T-helper 1 cell (primary cell): ENCODE data around the gene MSX2.

ENCODE experiments used
- DNase-seq, 5 donors: peaks; one replicate each; pipeline ENCODE4 v3.0.0-alpha.2; 2012 to 2020

MSX2 gene

DNA sequence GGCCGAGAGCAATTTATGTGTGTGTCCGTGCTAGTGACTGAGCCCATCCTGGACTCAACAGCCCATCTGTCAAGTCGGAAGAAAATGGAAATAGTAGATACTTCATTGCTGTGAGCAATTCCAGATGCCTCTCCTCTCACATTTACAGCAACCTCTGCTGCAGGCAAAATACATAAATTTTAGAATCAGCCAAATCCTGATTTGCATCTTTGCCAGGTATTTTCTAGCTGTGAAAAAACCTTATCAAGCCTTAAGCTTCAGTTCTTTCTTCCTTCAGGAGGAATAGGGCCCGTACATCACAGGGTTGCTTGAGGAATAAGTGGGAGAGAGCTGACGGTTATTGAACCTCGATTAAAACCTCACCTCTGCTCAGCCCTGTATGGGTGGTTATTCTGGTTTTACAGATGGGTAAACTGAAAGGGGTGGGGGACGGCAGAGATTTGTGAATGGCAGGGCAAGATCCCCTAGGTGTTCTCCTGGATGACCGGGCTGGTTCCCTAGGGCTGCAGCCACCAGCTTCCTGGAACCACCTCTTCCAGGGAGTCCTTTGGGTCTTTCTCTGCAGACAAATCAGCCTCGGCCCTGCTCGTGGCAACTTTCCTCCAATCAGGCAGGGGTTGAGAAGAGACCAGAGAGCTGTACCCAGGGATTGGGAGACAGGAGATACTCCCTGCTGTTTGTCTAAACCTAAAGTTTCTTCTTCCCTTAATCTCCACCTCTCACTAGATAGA is 5.3 kb upstream of the MSX2 start:
- no peak for DNase-seq

DNA sequence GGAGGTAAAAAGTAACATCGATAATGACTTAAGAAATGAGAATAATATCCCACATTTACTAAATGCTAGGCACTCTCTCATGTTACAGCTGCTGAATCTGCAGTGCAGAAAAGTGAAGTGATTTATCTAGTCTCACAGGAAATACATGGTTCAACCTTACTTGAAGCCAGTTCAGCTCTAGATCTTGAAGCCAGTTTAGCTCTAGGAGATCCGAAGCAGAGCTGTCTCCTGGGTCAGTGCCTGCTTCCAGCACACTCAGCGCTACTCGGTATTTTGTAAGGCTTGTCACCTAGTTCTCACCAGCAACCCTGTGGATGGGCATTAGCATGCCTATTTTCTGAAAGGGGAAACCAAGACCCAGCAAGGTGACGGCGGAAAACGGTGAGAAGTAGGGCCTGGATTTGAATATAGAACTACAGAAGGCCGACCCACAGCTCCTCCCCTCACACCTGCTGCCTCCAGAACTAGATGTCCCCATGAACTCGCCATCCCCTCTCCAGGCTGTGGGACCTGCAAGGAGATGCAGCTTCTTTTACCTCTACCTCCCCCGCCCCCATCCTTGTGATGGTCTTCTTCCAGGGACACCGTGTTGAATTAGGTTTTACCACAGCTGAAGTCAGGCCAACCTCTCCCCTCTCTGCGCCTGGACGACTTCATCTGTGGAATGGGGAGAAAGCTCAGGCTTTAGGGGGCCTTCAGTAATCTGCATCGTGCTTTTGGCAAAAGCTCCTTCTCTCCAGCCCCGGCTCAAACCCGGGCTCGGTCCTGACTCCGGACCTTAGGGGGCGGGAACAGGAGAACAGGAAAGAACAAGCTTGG is 4.4 kb upstream of the MSX2 start:
- DNase-seq = no peak

DNA sequence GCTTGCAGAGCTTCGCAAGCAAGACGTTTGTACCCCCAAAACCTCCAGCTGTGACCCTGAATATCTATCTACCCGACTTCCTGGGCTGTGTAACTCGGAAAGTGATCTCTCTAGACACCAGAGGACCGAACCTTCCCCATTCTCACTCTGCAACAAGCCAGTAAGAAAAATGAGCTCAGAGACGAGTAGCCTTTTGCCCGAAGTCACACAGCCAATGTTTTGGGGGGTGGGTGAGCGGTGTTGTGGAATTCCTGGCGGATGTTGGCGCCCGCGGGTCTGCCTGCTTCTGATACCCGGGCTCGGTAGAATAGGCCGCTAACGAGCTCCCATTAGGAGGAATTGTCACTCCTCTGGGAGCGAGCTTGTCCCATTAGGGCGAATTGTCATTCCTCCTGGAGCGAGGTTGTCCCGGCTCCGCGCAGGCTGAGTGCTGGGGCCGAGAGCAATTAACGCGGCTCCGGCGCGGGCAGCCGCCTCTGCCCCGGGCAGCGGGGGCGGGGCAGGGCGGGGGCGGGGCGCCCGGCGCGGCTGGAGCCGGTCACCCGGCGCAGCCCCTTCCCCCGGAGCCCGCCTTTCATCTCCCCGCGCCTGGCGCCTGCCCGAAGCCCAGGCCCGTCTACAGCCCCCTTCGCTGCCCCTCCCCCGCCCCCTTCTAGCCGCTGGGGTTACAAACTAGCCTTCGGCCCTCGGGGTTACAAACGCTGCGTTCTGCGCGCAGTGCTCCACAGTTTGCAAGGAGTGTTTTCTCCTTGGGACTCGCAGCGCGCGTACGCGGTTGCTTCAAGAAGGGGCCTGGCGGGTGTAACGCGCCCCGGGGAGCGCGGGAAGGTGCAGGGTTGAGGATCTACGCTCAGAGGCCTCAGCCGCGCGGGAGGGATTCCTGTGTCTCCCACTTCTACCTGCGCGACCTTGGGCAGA is 3.5 kb upstream of the MSX2 start:
- no peak for DNase-seq

DNA sequence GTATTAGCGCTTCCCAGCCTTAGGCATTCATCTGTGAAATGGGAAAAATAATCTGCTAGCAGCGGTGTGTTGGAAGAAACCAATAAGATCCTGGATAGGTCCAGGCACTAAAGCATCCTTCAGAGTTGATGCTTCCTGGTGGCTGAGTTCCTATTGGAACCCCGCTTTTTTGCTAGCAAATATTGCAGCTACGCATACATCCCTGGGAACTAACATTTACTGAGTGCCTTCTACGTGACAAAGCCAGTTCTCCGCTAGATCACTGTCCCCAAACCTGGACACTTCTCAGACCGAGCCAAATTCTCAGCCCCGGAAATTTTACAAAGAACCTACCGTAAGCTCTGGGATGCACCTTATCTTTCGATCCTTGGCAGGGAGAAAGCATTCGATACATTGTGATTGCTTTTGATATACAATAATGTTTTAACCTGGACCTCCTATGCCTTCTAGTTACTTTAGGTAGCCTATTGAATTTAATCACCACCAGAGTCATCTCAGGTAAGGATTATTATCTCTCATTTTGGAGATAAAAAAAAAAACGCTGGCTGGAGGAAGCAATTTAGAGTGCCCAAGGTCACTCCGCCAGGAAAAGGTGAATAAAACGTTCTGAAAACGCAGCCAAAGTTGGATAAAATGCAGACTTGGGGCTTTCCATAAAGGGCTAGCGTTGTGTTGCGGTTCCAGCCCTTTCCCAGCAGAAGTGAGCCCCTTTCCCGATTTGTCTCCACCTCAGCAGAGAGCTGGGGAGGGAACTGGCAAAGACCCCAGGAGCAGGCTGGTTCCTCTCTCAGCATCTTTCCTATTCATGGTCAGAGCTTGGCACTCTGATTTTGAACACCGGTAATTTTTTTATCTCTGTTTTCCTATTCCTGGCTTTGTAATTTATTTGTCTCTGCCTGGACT is 2.6 kb upstream of the MSX2 start:
- no peak for DNase-seq

DNA sequence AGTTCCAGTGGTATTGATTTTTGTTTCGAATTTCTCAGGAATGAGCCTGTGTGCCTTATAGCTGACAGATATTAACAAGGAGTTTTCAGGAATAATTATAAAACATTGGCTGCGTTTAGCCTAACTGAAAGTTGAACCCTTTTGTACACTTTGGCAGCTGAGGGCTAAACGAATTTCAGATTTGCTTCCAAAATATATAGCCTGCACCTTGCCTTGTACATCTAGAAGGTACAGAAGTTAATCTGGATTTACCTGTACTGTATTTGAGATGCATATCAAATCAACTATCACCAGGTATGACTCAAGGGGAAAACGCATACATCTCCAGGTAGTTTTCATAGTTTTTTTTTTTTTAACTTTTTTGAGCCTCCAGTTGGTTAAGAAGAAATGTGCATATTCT is 1.9 kb upstream of the MSX2 start:
- DNase-seq = no peak

DNA sequence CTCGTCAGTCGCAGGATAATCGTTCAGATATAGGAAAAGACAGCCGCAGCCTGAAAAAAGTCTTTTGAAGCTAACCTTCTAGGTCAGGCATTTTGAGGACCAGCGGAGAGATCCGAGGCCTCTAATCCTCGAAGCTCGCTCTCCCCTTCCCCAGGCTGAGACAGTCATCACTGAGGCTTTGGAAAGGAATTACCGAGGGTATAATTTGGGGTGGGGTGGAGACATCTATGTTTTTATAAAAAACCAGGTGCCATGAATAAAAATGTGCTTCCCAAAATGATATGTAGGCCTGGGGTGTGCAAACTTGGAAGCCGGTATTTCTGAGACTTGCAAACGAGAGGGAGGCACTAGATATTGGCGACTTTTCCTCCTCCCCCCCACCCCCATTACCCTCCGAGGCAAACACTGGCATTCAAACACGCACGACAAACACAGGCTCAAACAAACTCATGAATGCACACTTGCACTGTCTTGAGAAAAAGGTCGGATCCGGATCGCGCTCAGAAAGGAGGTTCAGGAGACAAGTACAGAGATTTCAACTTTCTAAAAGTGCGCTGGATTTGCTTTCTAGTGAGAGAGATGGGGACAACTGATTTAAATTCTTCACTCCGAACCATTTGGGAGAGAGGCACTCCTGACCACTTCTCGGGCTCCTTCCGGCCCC is 935 bp upstream of the MSX2 start:
- no peak for DNase-seq

DNA sequence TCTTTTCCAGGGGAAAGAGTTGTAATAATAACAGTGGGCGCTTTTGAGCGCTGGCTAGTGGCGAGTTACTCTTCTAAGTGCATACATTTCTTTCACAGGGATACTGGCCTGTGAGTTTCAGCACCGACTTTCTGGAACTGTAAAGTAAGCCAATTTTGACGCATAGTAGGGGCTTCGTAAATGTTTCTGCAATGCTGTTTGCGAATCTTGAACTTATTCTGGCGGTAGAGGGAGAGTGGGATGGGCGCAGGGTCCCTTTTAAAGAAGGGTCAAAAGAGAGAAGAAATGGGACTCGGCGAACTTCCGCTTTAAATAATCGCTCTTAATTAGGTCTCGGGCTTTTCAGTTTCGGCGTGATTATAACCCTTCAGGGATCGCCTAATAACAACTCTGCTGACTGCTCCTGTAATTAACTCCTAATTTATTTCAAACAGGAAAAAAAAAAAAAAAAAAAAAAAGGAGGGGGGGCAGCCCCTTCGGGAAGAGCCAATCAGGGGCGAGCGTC is 351 bp upstream of the MSX2 start:
- no peak for DNase-seq

DNA sequence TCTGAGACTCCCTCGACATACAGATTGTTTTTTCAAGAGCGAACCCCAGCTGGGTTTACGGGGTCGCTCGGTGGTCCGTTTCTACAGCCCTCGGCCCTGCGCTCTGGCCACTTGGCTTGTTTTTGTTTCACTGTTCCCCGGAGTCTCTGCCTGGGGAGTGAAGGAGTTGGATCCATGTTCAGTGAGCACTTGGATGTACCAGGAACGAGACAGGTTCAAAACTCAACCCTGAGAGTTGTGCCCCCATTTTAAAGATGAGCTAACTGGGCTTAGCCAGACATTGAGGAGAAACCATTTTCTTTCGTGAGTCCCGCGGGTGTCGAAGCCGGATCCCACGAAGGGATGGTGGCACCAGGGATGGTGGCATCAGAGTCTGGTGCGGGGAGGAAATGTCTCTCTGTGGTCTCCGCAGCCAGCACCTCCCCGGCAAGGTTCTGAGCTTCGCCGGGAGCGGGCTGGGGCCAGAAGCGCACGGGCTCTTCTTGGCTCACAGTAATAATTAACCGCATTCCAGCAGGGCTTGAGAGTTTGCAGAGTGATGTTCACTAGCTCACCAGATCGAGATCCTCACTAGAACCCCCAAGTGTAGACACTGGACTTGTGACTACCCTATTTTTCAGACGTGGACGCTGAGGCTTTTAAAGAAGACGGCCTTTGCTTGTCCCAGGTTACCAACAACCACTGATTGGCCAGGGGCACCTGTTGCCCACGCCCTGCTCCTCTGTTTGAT is 1.0 kb downstream of the MSX2 start:
- no peak for DNase-seq

DNA sequence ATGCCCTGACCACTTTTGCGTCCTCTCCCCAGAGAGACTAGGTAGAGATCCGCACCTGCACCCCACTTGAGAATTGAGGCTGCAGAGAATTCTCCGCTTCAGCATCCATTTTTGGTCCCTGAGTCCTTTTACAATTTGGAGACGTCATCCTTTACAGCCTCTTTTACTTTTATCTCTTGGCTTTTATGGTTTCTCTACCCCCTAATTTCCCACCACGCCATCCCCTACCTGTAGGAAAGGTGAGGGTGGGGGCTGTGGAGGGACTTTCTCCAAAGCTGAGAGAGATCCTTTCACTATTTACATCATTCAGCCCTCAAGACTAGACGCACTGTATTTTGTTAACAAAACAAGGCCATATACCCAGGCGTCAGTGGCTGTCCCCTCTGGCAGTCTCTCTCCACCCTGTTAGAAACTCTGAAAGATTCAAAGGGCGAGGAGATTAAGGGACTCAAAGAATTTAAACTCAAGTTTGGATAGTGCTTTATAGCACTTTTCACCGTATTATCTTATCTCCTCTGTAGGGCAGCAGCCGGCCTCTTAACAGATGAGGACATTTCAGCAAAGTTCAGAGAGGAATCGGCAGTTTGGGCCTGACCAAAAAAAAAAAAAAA is 1.7 kb downstream of the MSX2 start:
- DNase-seq = no peak

DNA sequence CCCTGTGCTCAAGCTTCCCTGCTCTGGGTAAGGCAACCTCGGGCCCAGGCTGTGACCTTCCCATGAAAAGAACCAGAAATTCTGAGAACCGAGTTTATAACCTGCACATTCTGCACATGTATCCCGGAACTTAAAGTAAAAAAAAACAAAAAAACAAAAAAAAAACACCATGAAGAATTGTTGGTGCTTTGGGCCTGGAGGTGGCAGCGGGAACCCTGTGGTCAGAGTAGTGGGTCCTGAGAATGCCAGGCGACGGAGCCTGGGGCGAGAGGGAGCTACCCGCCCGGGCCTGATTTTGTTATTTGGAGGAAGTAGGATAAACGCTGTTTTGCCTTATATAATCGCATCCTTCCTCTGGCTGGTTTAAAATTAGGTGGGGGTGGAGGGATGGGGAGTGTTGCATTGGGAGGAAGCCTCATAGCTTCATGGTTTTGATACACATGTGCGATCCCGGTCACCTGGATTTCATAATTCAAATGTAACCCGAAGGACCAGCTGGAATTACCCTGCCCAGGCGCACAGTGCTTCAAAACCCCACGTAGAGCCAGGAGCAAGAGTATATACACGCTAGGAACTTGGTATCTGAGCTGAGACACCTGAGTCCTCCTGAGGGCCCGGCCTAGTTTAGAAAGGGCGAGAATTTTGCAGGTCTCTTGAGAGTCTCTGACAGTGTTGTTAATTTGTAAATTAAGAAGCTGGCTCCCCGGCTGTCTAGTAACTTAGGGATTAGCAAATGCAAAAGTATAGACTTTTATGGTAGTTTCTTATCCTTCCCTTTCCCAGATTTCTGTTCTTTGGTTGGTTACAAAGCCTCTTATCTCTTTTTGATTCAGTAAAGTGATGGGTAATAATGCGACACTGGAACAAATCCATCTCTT is 2.8 kb downstream of the MSX2 start:
- no peak for DNase-seq

DNA sequence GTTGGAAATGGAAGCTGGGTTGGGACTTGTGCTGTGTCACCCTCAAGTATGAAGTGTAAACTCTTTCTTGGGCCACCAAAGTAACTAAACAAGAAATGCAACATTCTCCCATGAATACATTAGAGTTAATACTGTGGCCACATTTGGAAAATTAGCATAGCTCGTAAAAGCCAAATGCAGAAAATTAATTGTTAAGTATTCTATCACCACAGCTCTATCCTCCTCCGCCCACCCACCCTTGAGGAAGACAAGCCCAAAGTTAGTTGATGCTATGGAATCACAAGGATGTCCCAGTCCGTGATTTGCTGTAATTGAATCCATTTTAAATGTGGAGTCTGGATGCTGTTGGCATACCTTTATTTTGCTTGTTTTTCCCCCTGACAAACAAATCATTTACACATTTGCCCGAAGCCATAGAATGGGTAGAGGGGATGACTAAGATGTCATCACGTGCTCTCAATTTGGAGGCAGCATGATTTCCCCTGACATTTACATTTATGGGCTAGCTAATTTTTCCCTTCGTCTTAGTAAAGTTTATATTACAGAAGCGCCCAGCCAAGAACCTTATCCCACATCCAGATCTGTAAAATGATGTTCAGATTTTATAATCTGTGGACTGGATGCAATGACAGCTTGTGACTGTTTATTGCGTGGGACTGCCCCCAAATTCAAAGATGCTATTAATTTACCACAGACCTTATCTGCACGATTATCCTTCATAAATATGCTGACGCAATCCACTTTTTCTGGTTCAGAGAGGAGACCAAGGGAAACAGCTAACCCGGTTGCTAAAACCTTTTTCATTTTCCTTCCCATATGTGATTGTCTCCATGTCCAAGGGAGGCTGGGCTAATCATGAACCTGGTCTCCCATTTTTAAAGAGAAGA is 3.7 kb downstream of the MSX2 start:
- DNase-seq = no peak

DNA sequence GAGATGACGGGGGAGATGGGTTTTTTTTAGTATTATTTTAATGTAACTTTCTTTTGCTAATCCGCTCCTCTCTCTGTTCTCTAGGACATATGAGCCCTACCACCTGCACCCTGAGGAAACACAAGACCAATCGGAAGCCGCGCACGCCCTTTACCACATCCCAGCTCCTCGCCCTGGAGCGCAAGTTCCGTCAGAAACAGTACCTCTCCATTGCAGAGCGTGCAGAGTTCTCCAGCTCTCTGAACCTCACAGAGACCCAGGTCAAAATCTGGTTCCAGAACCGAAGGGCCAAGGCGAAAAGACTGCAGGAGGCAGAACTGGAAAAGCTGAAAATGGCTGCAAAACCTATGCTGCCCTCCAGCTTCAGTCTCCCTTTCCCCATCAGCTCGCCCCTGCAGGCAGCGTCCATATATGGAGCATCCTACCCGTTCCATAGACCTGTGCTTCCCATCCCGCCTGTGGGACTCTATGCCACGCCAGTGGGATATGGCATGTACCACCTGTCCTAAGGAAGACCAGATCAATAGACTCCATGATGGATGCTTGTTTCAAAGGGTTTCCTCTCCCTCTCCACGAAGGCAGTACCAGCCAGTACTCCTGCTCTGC is 4.8 kb downstream of the MSX2 start:
- no peak for DNase-seq

DNA sequence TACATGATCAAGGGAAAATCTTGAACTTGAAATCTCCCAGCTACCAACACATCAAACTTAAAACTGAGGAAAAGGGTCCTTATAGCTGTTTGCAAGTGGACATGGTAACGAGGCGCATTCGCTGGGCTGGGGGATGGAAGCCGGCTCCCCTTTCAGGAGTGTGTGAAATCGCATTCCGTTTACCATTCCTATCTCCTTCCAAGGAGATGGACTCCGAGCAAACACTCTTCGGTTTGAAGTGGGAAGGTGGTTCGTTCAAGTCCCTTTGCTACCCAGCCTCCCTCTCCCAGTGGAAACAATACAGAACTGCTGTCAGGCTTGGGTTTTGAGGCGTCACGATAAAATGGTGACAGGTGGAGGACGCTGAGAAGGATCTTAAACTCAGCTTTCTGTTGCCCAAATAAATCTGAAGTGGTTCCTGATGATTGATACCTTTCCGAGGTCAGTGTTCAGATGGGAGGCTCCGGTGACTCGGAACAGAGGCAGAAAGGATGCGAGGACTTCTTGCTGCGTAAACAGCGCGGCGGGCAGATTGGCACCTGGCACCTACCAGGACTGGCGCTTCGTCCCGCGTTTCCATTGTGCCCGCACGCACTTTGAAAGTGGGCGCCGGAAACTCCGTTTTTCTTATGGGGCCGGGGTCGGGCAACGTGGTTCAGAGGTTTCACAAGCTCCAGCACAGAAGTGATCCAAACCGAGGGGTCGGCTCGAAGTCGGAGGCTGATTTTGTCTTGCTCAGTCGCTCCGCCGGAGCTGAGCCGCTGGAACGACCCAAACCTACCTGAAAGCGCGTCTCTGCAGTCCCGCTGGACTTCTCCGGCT is 7.0 kb downstream of the MSX2 start:
- no peak for DNase-seq

DNA sequence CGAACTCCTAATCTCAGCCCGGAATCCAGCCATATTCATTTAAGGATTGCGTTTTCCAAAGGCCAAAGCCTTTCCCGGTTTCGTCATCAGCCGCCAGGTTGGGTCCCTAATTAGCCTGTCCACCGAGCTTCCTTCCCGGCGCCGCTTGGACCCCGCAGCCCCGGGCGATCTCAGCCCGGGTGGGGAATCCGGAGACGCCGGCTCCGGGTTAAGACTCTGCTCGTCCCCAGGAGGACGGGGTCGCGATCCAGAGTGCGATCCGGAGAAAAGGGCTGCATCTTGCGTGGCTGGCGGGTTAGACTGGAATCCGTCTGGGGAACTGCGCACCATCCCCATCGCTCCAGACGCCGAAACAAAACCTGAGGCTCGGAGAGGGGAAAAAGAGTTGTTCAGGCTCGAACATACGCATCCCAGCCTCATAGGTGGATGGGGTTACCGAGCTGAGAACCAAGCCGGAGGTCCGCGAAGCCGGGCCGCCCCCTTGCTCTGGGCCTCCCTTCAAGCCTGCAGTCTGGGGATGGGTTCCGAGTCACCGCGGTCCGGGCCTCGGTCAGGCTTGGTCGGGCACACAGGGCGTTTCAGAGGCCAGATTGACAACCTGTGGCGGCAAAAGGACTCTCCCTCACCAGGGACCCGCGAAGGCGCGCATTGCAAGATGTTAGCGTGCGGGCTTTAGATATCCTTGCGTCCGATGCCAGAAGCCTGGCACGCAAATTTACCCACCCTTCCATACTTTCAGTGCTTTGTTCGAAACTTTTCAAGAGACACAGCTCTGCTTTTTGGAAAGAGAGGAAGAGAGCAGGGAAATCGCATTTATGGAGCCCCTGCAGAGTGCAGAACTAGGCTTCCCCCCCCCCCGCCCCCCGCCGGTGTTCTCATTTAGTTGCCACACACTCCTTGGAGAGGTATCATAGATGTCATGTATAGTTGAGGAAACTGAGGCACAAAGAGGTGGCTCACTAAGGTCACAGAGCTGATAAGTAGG is 7.9 kb downstream of the MSX2 start:
- no peak for DNase-seq

DNA sequence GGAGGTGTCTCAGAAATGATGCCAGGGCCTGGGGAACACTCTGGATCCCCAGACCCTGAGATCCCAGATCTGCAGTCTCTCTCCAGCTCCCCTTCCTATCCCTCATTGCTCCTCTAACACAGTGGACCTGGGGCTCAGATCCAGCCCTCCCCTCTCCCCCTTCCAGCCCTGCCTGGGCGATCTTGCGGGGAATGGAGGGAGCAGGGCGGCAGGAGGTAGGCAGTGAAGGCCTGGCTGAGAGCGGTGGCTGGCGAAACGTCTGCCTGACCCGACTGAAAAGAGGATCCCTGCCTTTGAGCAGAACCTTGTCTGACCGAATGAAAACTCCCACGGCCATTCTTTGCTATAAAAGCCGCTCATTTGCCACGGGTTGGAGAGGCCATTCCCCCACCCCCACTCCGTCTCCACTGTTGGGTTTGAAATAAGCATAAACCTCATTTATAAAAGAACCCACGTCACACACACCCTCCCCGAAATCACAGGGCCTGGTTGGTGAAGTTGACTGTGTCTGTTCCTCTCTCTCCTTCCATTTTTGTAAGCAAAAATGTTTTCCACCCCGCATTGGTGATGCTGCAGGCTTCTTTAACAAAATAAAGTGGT is 8.8 kb downstream of the MSX2 start:
- DNase-seq = no peak
